GM18511 (cell line): ENCODE data around the gene SLC6A18.
"Not testable (repeated sequence)": the region's sequence is repeated elsewhere in the genome, so short reads cannot be mapped to it uniquely, and the experiment has no call there.

Source experiments
- ATAC-seq: cut with Tn5 transposase; IDR thresholded peaks from one replicate; pipeline ENCODE4 v1.9.1; 2021; ENCODE audit warnings: mild to moderate bottlenecking, moderate library complexity; ENCODE audit not compliant: unreplicated experiment

Gene SLC6A18

DNA sequence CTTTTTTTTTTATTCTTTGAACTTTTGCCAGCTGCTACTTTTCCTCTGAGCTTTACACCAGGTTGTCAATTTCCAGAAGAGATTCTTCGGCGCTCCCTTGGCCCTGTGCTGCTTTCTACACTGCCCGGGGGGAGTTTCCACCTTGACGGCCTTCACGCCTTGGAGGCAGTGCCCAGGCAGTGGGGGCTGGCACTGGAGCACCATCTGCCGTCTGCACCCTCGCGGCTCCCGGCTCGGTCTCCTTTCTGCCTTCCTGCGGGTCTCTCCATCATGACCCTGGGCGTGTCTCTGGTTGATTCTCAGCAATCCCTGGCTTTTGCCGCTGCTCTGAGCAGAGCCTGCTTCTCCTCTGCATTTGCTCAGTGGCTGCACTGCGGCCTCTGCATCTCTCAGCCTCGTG, 2.9 kb downstream of the SLC6A18 start:
- no peak for ATAC-seq

GRCh38 chr5:1229023-1229422, 3.8 kb downstream of the SLC6A18 start:
- not testable (repeated sequence) for ATAC-seq

DNA sequence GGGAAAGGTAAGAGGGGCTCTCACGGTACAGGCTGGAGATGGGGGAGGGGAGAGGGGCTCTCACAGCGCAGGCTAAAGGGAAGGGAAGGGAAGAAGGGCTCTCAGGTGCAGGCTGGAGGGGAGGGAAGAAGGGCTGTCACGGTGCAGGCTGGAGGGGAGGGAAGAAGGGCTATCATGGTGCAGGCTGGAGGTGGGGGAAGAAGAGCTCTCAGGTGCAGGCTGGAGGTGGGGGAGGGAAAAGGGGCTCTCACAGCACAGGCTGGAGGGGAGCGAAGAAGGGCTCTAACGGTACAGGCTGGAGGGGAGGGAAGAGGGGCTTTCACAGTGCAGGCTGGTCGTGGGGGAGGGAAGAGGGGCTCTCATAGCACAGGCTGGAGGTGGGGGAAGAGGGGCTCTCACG, 4.6 kb downstream of the SLC6A18 start:
- ATAC-seq, result no peak

DNA sequence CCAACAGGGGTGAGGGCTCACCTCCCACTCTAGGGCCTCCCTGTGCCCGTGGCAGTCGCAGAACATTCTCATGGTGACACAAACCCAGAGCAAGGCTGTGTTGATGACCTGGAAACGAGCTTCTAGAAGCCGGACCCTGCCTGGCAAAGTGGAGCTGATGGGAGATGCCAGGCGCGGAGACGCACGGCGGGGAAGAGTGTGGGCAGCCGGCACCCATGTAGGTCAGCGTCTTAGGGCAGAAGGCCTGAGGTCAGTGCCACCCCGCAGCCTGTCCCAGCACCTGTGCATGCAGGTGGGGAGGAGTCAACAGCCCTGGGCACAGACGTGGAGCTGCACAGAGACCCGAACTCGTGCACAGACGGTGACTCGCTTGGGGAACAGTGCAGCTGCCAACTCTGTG, 5.4 kb downstream of the SLC6A18 start:
- no peak for ATAC-seq

DNA sequence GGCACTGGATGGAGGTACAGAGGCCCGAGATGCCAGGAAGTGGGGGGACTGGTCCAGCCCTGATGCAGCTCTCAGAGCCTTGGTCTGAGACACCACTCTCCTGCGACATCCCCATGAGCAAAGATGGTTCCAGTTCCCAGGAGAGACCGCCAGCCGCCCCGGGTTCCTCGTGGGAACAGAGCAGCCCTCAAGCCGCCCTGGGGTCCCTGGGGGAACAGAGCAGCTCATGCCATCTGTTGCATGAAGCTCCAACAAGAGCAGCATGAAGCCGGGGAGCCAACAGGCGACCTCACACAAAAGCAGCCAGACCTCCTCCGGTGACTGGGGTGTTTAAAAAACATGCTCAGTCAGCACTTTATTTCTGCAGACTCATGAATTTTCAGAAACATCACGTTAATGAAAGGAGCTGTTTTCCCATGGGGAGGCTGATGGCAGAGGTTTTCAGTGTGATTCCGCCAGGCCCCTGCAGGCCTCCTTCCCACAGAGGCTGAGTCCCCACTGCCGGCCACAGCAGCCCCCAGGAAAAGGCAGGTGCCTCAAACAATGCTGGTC, 6.2 kb downstream of the SLC6A18 start:
- no peak for ATAC-seq

GRCh38 chr5:1232780-1233179, 7.6 kb downstream of the SLC6A18 start:
- ATAC-seq, result no peak

DNA sequence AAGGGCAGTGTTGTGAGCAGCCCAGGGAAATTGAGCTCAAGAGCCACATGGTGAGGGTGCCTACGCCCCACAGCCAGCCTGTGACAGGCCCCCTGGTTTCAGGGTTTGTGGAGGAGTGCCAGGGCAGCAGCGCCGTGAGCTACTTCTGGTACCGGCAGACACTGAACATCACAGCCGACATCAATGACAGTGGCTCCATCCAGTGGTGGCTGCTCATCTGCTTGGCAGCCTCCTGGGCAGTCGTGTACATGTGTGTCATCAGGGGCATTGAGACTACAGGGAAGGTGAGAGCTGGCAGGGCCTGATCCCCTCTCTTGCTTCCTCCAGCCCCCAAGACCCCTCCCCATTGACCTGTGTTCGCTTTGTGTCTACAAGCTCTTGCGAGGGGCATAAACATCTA, 10.2 kb downstream of the SLC6A18 start:
- no peak for ATAC-seq

- no peak for ATAC-seq
Observed at GRCh38 chr5:1235838-1236237, 10.7 kb downstream of the SLC6A18 start.

- ATAC-seq, result no peak
Observed at GRCh38 chr5:1239505-1240251, 14.5 kb downstream of the SLC6A18 start.

- no peak for ATAC-seq
Observed at GRCh38 chr5:1240496-1241260, 15.5 kb downstream of the SLC6A18 start.

DNA sequence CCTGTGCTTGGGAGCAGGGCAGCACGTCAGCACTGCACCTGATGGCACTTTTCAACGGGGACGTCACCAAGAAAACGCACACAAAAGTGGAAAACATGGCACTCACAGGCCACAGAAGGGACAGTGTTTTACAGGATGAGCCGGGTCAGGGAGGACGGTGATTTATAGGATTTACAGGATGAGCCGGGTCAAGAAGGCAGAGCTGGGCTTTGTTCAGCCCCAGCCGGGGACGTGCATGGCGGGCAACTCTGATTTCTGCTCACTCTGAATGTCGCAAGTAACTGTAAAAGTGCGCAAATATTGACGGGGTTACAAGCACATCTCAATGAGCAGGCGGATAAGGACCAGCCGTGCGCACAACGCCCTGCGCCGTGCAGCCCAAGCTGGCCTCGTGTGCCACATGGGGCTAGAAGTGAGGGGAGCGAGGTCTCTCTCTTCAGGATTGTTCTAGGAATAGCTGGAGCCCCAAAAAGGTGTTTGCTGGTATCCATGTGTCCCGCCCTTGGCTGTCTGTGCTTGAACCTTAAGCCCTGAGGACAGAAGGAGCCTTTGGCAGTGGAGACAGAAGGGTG, 16.4 kb downstream of the SLC6A18 start:
- no peak for ATAC-seq

DNA sequence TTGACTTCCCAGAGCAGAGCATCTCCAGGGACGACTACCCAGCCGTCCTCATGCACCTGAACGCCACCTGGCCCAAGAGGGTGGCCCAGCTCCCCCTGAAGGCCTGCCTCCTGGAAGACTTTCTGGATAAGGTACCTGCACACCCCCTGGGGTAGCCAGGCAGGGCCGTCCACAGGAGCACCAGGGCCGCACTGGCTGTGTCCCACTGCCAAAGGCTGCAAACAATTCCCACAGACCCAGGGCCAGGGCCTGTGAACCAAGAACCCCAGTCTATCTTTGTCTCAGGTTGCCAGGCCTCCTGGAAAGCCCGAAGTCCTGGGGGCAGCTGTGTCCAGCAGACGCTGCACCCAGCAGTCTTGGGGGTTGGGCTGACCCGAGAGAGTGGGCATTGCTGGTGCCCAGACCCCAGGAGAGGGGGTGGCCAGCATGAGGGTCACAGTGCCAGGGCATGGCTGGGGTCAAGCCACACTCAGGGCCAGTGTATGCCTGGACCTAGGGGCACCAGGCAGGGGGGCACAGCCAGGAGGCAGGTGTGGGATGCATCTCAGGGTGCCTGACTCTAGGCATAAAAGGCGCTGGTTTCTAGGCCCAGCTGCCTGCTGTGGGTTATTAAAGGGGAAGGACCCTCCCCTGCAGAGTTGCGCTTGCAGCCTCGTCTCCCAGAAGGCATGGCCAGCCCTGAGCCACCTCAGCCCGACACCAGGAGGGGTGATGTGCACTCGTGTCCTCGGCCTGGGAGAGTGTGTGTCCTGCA, 17.7 kb downstream of the SLC6A18 start:
- no peak for ATAC-seq

DNA sequence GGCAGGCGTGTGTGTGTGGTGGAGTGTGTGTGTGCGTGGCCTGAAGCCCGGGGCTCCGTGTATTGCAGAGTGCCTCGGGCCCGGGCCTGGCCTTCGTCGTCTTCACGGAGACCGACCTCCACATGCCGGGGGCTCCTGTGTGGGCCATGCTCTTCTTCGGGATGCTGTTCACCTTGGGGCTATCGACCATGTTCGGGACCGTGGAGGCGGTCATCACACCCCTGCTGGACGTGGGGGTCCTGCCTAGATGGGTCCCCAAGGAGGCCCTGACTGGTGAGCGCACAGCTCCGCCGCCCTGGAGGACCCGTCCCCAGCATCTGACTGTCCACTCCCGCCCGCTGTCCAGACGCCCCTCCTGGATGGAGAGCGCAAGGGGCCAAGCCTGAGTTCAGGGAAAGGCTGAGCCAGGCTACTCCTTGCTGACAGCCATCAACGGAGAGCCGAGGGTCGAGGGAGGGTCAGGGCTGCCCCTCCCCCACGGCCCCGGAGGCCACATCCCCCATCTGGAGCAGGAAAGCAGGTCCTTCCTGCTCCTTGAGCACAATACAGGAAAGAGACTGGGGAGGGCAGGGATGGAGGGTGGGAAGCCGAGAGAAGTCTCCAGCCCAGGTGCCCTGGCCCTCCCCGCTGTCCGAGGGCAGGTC, 18.4 kb downstream of the SLC6A18 start:
- ATAC-seq, result no peak

- ATAC-seq, result no peak
Observed at GRCh38 chr5:1244255-1244654, 19.1 kb downstream of the SLC6A18 start.

DNA sequence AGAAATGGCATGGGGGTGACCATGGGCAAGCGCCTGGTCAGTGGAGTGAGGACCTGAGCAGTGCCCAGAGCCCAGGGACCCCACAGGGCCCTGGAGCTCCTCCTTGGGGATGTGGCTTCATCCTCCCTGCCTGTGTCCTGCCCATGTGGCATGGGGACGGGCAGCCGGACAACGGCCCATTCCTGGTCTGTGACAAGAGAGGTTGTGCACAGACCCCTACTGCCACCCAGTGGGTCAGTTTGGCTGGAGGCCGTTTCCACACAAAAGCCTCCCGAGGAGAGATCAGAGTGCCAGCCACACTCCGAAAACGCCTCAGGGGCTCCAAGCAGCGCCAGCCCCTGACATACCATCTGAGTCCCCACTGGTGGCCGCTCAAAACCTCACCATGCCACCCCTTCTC, 19.8 kb downstream of the SLC6A18 start:
- no peak for ATAC-seq

DNA sequence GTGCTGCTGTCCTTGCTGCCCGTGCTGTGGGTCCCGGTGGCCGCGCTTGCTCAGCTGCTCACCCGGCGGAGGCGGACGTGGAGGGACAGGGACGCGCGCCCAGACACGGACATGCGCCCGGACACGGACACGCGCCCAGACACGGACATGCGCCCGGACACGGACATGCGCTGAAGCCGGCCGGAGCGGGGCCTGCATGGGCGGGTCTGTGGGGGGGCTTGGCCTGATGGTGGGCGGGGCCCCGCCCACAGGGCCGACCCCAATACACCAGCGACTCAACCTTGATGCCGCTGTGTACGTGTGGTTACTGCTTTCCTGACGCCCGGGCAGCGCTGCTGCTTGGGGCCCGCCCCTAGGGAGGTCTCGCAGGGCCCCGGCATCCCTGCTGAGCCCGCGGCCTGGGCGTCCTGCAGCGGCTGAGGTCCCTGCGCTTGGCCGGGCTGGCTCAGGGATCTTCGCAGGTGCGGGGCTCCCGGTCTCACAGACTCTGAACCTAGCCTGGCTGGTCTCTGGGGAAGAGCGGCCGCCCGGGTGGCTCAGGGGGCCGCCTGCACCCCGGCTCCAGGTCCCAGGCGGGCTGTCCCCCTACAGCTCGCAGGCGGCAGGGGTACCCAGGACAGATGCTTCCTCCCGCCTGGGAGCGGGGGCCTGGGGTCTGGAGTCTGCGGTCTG, 20.9 kb downstream of the SLC6A18 start:
- ATAC-seq, result no peak

- ATAC-seq, result no peak
Observed at GRCh38 chr5:1246711-1247431, 21.7 kb downstream of the SLC6A18 start.

- ATAC-seq, result no peak
Observed at GRCh38 chr5:1247811-1248210, 22.6 kb downstream of the SLC6A18 start.
